Measurements from ENCODE around the gene SETD1B.

SETD1B gene

GRCh38 chr12:121826318-121827150 lies 22.7 kb downstream of the SETD1B start:
- Histone ChIP-seq H3K4me3 (ENCODE audit: low read length) (no peak overlapping the region), H3K4me1 (ENCODE audit: low read length) (no peaks in the 10 kb centered on the region), H3K9me3 (ENCODE audit: insufficient read depth, low read length) (no peaks in the 10 kb centered on the region), H3K79me2 (ENCODE audit: low read length) (no peaks in the 10 kb centered on the region; the same call in 1 of the 2 replicates), H3K27me3 (ENCODE audit: low read depth, low read length) (no peaks in the 10 kb centered on the region), H4K20me1 (ENCODE audit: insufficient read depth, low read length) (no peaks in the 10 kb centered on the region), H2AFZ (ENCODE audit: low read depth, low read length) (no peak overlapping the region), H3K4me2 (ENCODE audit: low read length) (no peak overlapping the region), H3K36me3 (replicated peaks; ENCODE audit: low read depth, low read length) (peaks cover 64% of the 10 kb centered on the region), H3K27ac (ENCODE audit: low read length) (no peak overlapping the region), H3K9ac (ENCODE audit: low read length) (no peak overlapping the region)
- TF ChIP-seq EZH2phosphoT487 (IDR thresholded peaks at IDR 0.05; ENCODE audit: low read depth) (no peak), CTCF (IDR thresholded peaks at IDR 0.05; ENCODE audit: low read depth, low read length) (no peak)

GRCh38 chr12:121827351-121828099 lies 23.7 kb downstream of the SETD1B start:
- TF ChIP-seq EZH2phosphoT487 (IDR thresholded peaks at IDR 0.05; ENCODE audit: low read depth) (no peak), CTCF (IDR thresholded peaks at IDR 0.05; ENCODE audit: low read depth, low read length) (no peak)
- H3K79me2 ChIP-seq (ENCODE audit: low read length), result no peaks in the 10 kb centered on the region; the same call in 1 of the 2 replicates
- H3K27ac ChIP-seq (ENCODE audit: low read length), result no peak overlapping the region
- H3K4me3 ChIP-seq (ENCODE audit: low read length), result no peak overlapping the region
- H3K9ac ChIP-seq (ENCODE audit: low read length), result no peak overlapping the region
- H3K4me1 ChIP-seq (ENCODE audit: low read length), result no peaks in the 10 kb centered on the region
- peaks cover 65% of the 10 kb centered on the region for H3K36me3 ChIP-seq (replicated peaks; ENCODE audit: low read depth, low read length)
- no peaks in the 10 kb centered on the region for H3K27me3 ChIP-seq (ENCODE audit: low read depth, low read length)
- no peak overlapping the region for H2AFZ ChIP-seq (ENCODE audit: low read depth, low read length)
- H4K20me1 ChIP-seq (ENCODE audit: insufficient read depth, low read length), result no peaks in the 10 kb centered on the region
- no peak overlapping the region for H3K4me2 ChIP-seq (ENCODE audit: low read length)
- H3K9me3 ChIP-seq (ENCODE audit: insufficient read depth, low read length), result no peaks in the 10 kb centered on the region

GRCh38 chr12:121828306-121828705 lies 24.5 kb downstream of the SETD1B start:
- H3K79me2 ChIP-seq (ENCODE audit: low read length), result no peaks in the 10 kb centered on the region; the same call in 1 of the 2 replicates
- peaks cover 65% of the 10 kb centered on the region for H3K36me3 ChIP-seq (replicated peaks; ENCODE audit: low read depth, low read length)
- H3K4me1 ChIP-seq (ENCODE audit: low read length), result no peaks in the 10 kb centered on the region
- H2AFZ ChIP-seq (ENCODE audit: low read depth, low read length), result no peak overlapping the region
- H3K9me3 ChIP-seq (ENCODE audit: insufficient read depth, low read length), result no peaks in the 10 kb centered on the region
- no peak overlapping the region for H3K4me2 ChIP-seq (ENCODE audit: low read length)
- TF ChIP-seq EZH2phosphoT487 (IDR thresholded peaks at IDR 0.05; ENCODE audit: low read depth), result no peak
- TF ChIP-seq CTCF (IDR thresholded peaks at IDR 0.05; ENCODE audit: low read depth, low read length), result no peak
- H3K27ac ChIP-seq (ENCODE audit: low read length), result no peak overlapping the region
- H3K9ac ChIP-seq (ENCODE audit: low read length), result no peak overlapping the region
- H3K4me3 ChIP-seq (ENCODE audit: low read length), result no peak overlapping the region
- no peaks in the 10 kb centered on the region for H3K27me3 ChIP-seq (ENCODE audit: low read depth, low read length)
- H4K20me1 ChIP-seq (ENCODE audit: insufficient read depth, low read length), result no peaks in the 10 kb centered on the region

- no peaks in the 10 kb centered on the region for H4K20me1 ChIP-seq (ENCODE audit: insufficient read depth, low read length)
These were observed 25.0 kb downstream of the SETD1B start for GRCh38 chr12:121828826-121829225.

More at GRCh38 chr12:121828826-121829225, 25.0 kb downstream of the SETD1B start:
- Histone ChIP-seq H3K27me3 (ENCODE audit: low read depth, low read length) (no peaks in the 10 kb centered on the region), H3K79me2 (ENCODE audit: low read length) (no peaks in the 10 kb centered on the region; the same call in 1 of the 2 replicates), H2AFZ (ENCODE audit: low read depth, low read length) (no peak overlapping the region), H3K36me3 (replicated peaks; ENCODE audit: low read depth, low read length) (peaks cover 61% of the 10 kb centered on the region), H3K9me3 (ENCODE audit: insufficient read depth, low read length) (no peaks in the 10 kb centered on the region), H3K4me2 (ENCODE audit: low read length) (no peak overlapping the region), H3K4me1 (ENCODE audit: low read length) (no peaks in the 10 kb centered on the region), H3K9ac (ENCODE audit: low read length) (no peak overlapping the region), H3K27ac (ENCODE audit: low read length) (no peak overlapping the region), H3K4me3 (ENCODE audit: low read length) (no peak overlapping the region)
- TF ChIP-seq CTCF (IDR thresholded peaks at IDR 0.05; ENCODE audit: low read depth, low read length) (no peak), EZH2phosphoT487 (IDR thresholded peaks at IDR 0.05; ENCODE audit: low read depth) (no peak)

Measured in OCI-LY3 (cell line).